Spleen (tissue), 11 donors: ENCODE measurements around the gene MYO3A. TPM values are rescaled to one million over a fixed set of nuclear protein-coding genes. Genes with fewer than 3 reads are reported as not detected.

Experiments used
- DNase-seq: peaks from one replicate; pipeline ENCODE4 v3.0.0-alpha.2; 2020
- H3K27ac ChIP-seq, 8 donors: fragments of 200-600 bp; sonication (generic) in 7 of 8; 1 replicate in 4 of 8; 2 replicates in 4 of 8; pipeline versions ENCODE4 v1.5.0 to v1.8.0; 2016 to 2021; ENCODE audit warnings: inconsistent platforms in 4 of 8, mild to moderate bottlenecking in 4 of 8, moderate library complexity in 1 of 8
- H3K27me3 ChIP-seq, 7 donors: fragments of 200-600 bp; sonication (generic) in 6 of 7; replicated peaks in 1 of 7; 1 replicate in 4 of 7; 2 replicates in 3 of 7; pipeline versions ENCODE4 v1.5.0 to v1.8.0; 2016 to 2021; ENCODE audit warnings: inconsistent platforms in 3 of 7, mild to moderate bottlenecking in 1 of 7
- H3K36me3 ChIP-seq, 6 donors: fragments of 200-600 bp; sonication (generic) in 5 of 6; 1 replicate in 4 of 6; 2 replicates in 2 of 6; pipeline versions ENCODE4 v1.5.0 to v1.8.0; 2016 to 2021; ENCODE audit warnings: inconsistent platforms in 2 of 6
- H3K4me1 ChIP-seq, 6 donors: fragments of 200-600 bp; sonication (generic) in 5 of 6; 1 replicate in 3 of 6; 2 replicates in 3 of 6; pipeline versions ENCODE4 v1.5.0 to v1.8.0; 2016 to 2021; ENCODE audit warnings: inconsistent platforms in 3 of 6
- H3K4me3 ChIP-seq, 8 donors: fragments of 200-600 bp; sonication (generic) in 7 of 8; 1 replicate in 4 of 8; 2 replicates in 4 of 8; pipeline versions ENCODE4 v1.5.0 to v1.8.0; 2016 to 2021; ENCODE audit warnings: inconsistent platforms in 4 of 8, mild to moderate bottlenecking in 4 of 8, moderate library complexity in 2 of 8
- H3K9me3 ChIP-seq, 8 donors: fragments of 200-600 bp; sonication (generic) in 7 of 8; 1 replicate in 4 of 8; 2 replicates in 4 of 8; pipeline versions ENCODE4 v1.5.0 to v1.8.0; 2016 to 2021; ENCODE audit warnings: inconsistent platforms in 4 of 8
- POLR2A ChIP-seq, 3 donors: fragments of 450-650 bp; IDR thresholded peaks; one replicate each; pipeline ENCODE4 v1.5.1; 2017; ENCODE audit warnings: antibody characterized with exemption in 3 of 3, mild to moderate bottlenecking in 1 of 3
- POLR2AphosphoS5 ChIP-seq, 3 donors: sonication (generic); formaldehyde crosslinking; IDR thresholded peaks; one replicate each; pipeline ENCODE4 v1.5.1; 2017; ENCODE audit warnings: antibody characterized with exemption in 3 of 3
- WGBS, 5 donors: extraction: QIAGEN DNeasy Blood & Tissue Kit in 3 of 5; methylation state at CpG; one replicate each; pipeline versions ENCODE4 v1.1.5 to v1.1.7; 2013 to 2018; 5-methylcytosine and 5-hydroxymethylcytosine counted together
- intact Hi-C: fragments of 100-400 bp; cut with DNase I; formaldehyde crosslinking; loops from one replicate; pipeline ENCODE4 v1.15.0; 2023; ENCODE audit warnings: low total_unique reads
- polyA plus RNA-seq, 3 donors: library from polyadenylated mRNA; stranded (reverse); fragments of 200-250 nt; gene quantifications; one replicate each; pipeline ENCODE4 v1.2.1, GENCODE V29; 2013
- total RNA-seq, 7 donors: library from RNA; depleted of rRNA in 3 of 7; stranded (reverse); fragments of >200 nt in 3 of 7; fragmentation: NEBNext Ultra II Directional in 4 of 7; extraction: Animal tissue kit (Norgen Biotek cat#: 25700) in 4 of 7; gene quantifications; one replicate each; pipeline versions ENCODE4 v1.1.0 to v1.2.1, GENCODE V29; 2016 to 2021
- TF ChIP-seq, protein P1 (sequence below), 11 experiments: fragments of 200-600 bp in 7 of 11; fragments of 450-650 bp in 4 of 11; sonication (generic) in 4 of 11; IDR thresholded peaks in 8 of 11; conservative IDR thresholded peaks in 3 of 11; 1 replicate in 7 of 11; 2 replicates in 4 of 11; pipeline versions ENCODE4 v1.4.0 to v1.8.0; 2016 to 2021; ENCODE audit warnings: antibody characterized with exemption in 11 of 11, inconsistent platforms in 4 of 11, mild to moderate bottlenecking in 1 of 11
- donor health status: healthy with polysubstance abuse.
- donor health status: DM: no; HTN: no; CAD: no; lungs with moderate emphysema.
- donor health status: DM: no; HTN: no; CAD: no.
- donor health status: Bipolar disorder and iron deficiency.
- donor health status: healthy.
- donor health status: DM: no; HTN: no; CAD: no.
- donor health status: DM: yes; HTN: yes; CAD: no.

Gene MYO3A
- total and polyA plus RNA-seq, 10 donors: 0.09 to 1.3 (median 0.34) TPM; not detected in 1

DNA sequence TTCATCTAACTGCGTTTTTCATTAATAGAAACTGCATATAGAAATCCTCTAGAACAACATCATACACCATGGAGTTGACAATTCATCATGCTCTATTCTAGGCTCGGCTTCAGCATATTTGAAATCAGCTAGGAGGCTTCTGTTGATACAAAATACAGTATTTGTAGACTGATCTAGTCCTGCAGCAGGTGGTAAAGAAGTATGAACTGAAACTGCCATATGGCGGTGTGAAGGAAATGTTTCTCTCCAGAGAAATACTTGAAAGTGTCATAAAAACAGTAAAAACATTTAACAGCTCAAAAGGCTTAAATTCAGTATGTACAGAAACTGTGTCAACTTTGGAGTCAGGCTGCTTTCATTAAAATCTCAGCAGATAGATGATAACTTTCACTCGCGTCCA lies 32.0 kb upstream of the MYO3A start:
- 57 to 76% (median 66%) methylated on average over 5 of the region's 5 CpGs for WGBS, 5 donors
- no peaks in the 10 kb centered on the region for H3K9me3 ChIP-seq
- TF ChIP-seq, protein P1, sequence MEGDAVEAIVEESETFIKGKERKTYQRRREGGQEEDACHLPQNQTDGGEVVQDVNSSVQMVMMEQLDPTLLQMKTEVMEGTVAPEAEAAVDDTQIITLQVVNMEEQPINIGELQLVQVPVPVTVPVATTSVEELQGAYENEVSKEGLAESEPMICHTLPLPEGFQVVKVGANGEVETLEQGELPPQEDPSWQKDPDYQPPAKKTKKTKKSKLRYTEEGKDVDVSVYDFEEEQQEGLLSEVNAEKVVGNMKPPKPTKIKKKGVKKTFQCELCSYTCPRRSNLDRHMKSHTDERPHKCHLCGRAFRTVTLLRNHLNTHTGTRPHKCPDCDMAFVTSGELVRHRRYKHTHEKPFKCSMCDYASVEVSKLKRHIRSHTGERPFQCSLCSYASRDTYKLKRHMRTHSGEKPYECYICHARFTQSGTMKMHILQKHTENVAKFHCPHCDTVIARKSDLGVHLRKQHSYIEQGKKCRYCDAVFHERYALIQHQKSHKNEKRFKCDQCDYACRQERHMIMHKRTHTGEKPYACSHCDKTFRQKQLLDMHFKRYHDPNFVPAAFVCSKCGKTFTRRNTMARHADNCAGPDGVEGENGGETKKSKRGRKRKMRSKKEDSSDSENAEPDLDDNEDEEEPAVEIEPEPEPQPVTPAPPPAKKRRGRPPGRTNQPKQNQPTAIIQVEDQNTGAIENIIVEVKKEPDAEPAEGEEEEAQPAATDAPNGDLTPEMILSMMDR (IDR thresholded peaks at IDR 0.05 in 8 of 11, conservative IDR thresholded peaks at IDR 0.05 in 3 of 11): no peak
- TF ChIP-seq POLR2AphosphoS5 (IDR thresholded peaks at IDR 0.05) (no peak), POLR2A (IDR thresholded peaks at IDR 0.05) (no peak)
- H3K27me3 ChIP-seq: peaks cover 0 to 4% (median 0%) of the 10 kb centered on the region in 7 donors
- DNase-seq: no peak
- H3K27ac ChIP-seq: no peak overlapping the region
- H3K4me1 ChIP-seq: no peaks in the 10 kb centered on the region
- no peak overlapping the region for H3K4me3 ChIP-seq
- intact Hi-C loops: no loop called here
- no peaks in the 10 kb centered on the region for H3K36me3 ChIP-seq

DNA sequence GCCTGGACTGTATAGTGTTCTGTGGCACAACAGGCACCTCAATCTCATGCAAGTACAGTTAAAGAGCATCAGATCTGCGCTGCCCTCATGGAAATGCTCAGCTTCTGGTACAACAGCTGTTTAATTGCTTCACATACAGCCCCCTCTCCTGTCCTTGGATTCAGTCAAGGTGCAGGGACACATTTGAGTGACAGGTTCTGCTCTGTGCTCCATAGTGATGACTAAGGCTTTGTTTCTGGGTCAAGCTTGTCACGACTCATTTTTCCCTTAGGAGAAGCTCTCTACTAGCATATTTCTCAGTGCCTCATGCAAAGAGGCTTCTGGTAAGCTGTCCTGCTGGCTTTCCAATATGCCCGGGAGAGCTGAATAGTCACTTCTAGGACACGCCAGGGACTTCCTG lies 26.8 kb upstream of the MYO3A start:
- H3K27me3 ChIP-seq: no peaks in the 10 kb centered on the region
- intact Hi-C loops: no loop called here
- H3K4me1 ChIP-seq: no peaks in the 10 kb centered on the region
- H3K4me3 ChIP-seq: no peak overlapping the region
- no peak for DNase-seq
- no peaks in the 10 kb centered on the region for H3K9me3 ChIP-seq
- no peaks in the 10 kb centered on the region for H3K36me3 ChIP-seq
- WGBS, 5 donors: 57 to 80% (median 76%) methylated on average over 4 of the region's 4 CpGs
- H3K27ac ChIP-seq: no peak overlapping the region
- TF ChIP-seq POLR2A (IDR thresholded peaks at IDR 0.05) (no peak), POLR2AphosphoS5 (IDR thresholded peaks at IDR 0.05) (no peak)
- TF ChIP-seq, protein P1 (IDR thresholded peaks at IDR 0.05 in 8 of 11, conservative IDR thresholded peaks at IDR 0.05 in 3 of 11): no peak

DNA sequence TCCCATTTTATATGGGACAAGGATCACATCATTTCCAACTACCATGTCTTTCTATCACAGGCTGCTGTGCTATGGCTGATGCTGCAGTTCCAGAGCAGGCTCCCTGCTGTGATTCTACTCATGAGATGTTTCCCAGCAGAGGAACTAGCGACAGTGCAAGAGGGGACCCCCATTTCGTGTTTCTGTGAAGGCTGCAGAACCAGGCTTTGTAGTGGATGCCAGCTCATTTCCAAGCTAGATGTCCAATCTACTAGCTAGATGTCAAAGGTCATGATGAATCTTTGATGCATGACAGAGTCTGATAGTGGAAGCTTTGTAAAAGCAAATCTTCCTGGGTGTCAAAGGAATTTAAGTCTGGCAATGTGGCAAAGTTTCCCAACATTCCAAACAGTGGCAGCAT lies 21.2 kb upstream of the MYO3A start:
- Histone ChIP-seq H3K4me3 (no peak overlapping the region), H3K4me1 (no peaks in the 10 kb centered on the region), H3K27ac (no peak overlapping the region), H3K9me3 (no peaks in the 10 kb centered on the region), H3K27me3 (no peaks in the 10 kb centered on the region), H3K36me3 (no peaks in the 10 kb centered on the region)
- TF ChIP-seq, protein P1 (IDR thresholded peaks at IDR 0.05 in 8 of 11, conservative IDR thresholded peaks at IDR 0.05 in 3 of 11): no peak
- no peak for TF ChIP-seq POLR2AphosphoS5 (IDR thresholded peaks at IDR 0.05)
- TF ChIP-seq POLR2A (IDR thresholded peaks at IDR 0.05): no peak
- intact Hi-C loops: no loop called here
- 9 to 48% (median 40%) methylated on average over 1 to 2 of the region's 2 CpGs for WGBS, 5 donors
- DNase-seq: no peak

DNA sequence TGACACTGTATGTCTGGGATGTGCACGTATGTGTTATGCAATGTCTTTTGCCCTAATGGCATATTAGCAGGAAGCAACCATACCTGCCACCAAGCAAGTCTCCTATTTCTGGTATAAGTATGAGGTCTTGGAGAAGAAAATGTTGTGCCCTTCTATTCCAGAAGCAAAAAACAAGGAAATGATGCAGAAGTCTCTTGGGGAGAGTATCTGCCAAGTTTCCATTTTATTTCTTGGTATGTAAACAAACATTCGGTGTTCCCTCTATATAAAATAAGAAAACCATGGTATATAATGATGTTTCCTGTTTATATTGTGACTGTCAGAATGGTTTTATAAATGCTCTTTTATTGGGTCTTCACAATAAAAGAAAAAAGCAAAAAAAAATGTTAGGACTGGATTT lies 19.3 kb upstream of the MYO3A start:
- Histone ChIP-seq H3K36me3 (no peaks in the 10 kb centered on the region), H3K4me3 (no peak overlapping the region), H3K27ac (no peak overlapping the region), H3K4me1 (no peaks in the 10 kb centered on the region), H3K9me3 (no peaks in the 10 kb centered on the region), H3K27me3 (no peaks in the 10 kb centered on the region)
- TF ChIP-seq POLR2A (IDR thresholded peaks at IDR 0.05) (no peak), POLR2AphosphoS5 (IDR thresholded peaks at IDR 0.05) (no peak)
- TF ChIP-seq, protein P1 (IDR thresholded peaks at IDR 0.05 in 8 of 11, conservative IDR thresholded peaks at IDR 0.05 in 3 of 11): no peak
- intact Hi-C loops: no loop called here
- DNase-seq: no peak
- 59 to 80% (median 70%) methylated on average over 2 of the region's 2 CpGs for WGBS, 5 donors
